HG02840 (cell line): Measurements from ENCODE around the gene IAH1.
"Not testable (repeated sequence)": the region's sequence is repeated elsewhere in the genome, so short reads cannot be mapped to it uniquely, and the experiment has no call there.

Experiments used
- ATAC-seq: cut with Tn5 transposase; IDR thresholded peaks from one replicate; pipeline ENCODE4 v1.9.1; 2021; ENCODE audit warnings: mild to moderate bottlenecking, moderate library complexity, moderate number of reproducible peaks; ENCODE audit not compliant: unreplicated experiment, low FRiP score

Gene IAH1

DNA sequence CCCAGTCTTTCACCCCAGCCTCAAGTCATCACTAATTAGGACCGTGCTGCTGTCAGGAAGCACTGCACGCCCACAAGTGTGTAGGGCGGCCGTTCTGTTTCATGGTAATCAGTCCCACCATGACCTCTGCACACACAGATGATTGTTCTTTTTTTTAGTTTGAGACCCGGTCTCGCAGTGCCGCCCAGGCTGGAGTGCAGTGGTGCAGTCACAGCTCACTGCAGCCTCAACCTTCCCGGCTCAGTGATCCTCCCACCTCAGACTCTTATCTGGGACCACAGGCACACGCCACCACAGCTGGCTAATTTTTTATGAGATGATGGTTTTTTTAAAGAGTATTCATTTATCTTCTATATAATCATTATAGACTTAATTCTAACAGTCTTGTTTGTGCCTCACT is 1.8 kb upstream of the IAH1 start:
- no peak for ATAC-seq

DNA sequence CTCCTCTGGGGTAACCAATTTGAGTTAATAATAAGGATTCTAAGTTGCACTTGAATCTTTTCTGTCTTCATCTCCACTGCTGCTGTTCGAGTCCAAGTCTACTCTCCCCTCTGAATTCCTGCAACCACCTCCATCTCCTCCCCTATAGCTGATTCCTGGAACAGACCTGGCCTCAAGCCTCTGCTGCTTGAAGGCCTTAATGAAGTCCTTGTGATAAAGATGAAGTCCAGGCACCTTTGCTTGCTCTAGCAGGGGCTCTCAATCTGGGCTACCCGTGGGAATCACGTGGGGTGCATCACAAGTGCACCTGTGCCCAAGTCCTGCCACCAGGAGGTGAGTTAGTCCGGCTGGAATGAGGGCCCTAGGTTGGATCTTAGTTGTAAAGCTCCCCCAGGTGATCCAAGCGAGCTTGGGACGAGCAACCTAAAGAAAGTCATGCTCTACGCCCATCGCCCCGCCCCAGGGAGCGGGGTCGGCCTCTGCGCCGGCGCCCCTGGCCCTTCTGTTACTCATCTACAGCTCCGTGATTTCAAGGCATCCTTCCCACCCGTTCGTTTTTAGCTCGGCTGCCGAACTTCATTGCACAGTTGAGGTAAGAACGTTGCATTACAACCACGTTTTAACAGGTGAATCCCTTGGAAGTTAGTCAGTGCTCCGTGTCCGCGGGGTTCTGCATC is 905 bp upstream of the IAH1 start:
- no peak for ATAC-seq

DNA sequence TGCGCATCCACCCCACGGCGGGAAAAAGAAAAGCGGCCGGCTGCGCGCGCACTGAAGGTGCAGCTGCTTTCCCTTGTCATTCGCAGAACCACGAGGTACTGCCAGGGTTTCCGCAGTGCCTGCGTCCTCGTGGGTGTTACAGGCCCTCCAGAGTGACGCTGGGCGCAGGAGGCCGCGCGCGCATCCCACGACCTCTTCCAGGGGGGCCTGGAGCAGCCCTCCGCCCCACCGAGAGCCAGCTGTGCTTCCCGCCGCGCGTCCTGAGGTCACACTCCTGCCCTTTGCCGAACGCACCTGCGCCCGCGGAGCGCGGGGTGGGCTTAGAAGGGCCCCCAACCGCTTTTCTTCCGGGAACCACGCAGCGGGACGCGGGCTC is 378 bp upstream of the IAH1 start:
- peak; percentile 20 for ATAC-seq

GRCh38 chr2:9477914-9478313 is 3.6 kb downstream of the IAH1 start:
- no peak for ATAC-seq

- no peak for ATAC-seq
Measured at GRCh38 chr2:9478526-9478925, 4.2 kb downstream of the IAH1 start.

GRCh38 chr2:9480157-9480556 is 5.8 kb downstream of the IAH1 start:
- ATAC-seq: no peak

DNA sequence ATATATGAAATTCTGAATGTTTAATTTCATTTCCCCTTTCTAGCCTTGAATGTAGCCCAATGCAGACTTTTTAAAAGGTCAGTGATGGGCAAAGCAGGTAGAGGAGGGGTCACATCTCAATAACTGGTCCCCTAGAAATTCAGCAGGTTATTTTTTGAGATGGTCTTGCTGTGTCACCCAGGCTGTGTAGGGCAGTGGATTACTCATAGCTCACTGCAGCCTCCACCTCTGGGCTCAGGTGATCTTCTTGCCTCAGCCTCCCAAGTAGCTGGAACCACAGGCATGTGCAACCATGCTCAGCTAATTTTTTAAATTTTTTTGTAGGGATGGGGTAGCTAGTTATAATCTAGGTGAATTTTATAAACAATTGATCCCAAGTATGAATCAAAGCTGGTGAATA is 8.8 kb downstream of the IAH1 start:
- no peak for ATAC-seq

DNA sequence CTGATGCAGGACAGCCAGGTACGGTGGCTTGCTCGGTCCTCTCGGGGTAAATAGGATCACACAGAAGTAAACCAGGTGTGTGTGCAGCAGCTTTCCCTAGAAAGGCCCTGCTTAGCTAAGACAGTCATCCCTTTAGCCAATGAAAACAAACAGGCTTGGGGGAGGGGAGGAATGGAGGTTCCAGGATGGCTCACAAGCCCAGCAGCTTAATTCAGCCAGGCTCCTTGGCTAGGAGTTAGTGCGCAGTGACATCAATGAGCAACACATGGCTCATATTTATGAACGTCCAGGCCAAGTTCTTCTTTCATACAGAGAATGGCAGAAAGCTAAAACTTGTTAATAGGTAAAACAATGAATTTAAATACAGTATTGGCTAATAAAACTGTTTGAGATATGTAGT is 10.2 kb downstream of the IAH1 start:
- no peak for ATAC-seq

DNA sequence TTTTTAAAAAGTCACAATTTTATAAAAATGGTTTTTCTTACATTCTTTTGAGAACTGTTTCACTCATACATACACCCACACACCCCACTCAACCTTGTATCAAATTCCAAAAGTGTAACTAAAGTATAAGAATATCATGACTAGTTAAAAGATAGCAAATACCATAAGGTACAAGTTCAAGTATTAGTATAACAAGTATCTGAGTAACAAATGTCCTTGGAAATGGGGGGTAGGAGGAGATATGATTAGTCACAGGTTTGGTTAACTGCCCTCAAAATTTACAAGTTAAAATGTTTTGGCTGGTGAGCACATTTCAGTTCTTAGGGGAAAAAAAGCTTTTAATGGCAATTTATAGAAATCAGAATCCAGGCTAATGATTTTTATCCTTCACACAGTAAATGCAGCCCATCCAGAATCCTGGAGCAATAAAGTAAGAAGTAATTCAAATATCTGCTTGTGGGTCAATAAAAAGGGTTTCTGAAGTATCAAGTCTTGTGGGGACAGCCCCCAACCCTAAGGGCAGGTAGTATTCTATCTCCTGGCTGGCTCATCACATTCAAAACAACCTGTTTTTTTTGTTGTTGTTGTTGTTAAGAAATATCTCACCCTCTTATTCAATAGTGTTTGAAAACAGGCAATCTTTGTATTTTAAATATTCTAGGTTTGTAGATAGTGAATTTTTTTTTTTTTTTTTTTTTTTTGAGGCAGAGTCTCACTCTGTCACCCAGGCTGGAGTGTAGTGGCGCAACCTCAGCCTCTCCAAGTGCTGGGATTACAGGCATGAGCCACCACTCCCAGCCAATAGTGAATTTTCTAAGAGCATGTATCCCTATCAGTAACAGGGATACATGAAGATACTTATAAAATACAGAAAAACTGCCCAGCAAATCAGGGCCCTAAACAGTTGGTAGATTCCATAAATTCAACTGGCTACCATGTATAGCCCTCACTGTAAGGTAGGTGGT is 14.5 kb downstream of the IAH1 start:
- ATAC-seq: no peak

GRCh38 chr2:9490789-9491188 is 16.4 kb downstream of the IAH1 start:
- no peak for ATAC-seq

DNA sequence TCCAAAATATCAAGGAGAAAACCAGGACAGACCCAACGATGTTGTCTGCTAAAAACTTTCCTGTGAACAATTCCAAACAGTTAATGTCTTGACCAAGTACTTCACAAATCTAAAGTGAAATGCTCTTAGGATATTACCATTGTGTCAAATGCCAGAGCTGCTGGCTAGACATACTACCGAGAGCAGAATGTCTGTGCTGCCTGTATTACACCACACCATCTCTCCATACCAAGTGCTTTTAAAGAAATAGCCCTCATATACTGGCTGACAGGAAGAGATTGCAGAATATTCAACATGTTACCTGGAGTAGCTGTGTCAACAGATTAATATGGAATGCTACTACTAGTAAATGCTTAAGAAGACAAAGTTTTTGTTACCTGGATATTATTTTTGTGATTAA is 18.6 kb downstream of the IAH1 start:
- no peak for ATAC-seq

DNA sequence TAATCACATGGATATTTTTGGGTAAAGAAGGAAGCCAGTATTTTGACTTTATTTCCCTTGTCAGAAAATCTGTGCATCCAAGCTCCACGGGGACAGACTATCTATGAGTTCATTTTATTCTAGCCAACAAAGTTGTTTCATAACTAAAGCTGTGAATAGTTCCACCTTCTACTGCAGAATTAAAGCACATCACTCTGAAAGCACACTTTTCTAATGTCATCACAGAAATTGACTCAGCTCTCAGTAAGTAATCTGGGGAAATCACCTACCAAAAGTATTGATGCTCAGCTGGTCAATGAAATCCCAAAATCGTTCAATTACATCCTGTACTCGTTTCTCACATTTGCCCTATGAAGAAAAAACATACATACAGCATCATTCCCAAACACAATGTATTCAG is 19.1 kb downstream of the IAH1 start:
- no peak for ATAC-seq

DNA sequence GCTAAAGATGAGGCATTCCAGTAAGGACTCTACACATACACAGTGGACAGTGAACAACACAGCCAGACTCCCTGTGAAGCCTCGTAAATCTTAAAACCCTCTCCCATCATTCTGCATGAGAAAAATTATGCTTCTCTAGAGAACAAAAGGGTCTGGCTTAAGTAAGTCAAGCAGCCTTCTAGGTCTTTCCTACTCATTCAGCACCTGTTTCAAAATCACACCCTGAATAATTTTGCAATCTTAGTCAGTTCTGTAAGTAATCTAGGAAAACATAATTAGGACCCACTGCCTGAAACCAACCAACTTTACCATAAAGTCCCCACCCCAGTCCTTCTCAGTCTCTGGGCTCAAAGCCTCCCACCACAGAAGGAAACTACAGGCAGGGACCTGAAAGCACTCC is 19.7 kb downstream of the IAH1 start:
- no peak for ATAC-seq

- ATAC-seq: no peak
Measured at GRCh38 chr2:9497017-9497416, 22.7 kb downstream of the IAH1 start.

- no peak for ATAC-seq
Measured at GRCh38 chr2:9498210-9498609, 23.9 kb downstream of the IAH1 start.

DNA sequence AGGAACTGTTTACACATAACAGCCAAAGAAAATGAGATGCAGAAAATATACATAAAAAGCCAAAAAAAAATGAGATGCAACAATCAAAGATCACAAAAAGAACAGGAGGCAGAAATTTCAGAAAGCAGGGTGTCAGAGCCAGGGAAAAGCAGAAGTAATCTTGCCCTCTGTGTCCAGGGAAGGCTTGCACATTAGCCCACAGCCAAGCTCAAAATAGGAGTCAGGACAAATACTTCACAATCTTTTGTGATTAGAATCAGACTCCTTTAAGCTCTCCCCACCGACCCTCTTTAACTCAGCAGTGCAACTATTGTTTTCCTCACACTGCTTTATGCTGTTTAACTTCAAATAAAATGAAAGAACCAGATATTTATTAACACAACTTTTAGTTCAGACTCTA is 34.6 kb downstream of the IAH1 start:
- ATAC-seq: no peak

- ATAC-seq: not testable (repeated sequence)
Measured at GRCh38 chr2:9513946-9514345, 39.6 kb downstream of the IAH1 start.

DNA sequence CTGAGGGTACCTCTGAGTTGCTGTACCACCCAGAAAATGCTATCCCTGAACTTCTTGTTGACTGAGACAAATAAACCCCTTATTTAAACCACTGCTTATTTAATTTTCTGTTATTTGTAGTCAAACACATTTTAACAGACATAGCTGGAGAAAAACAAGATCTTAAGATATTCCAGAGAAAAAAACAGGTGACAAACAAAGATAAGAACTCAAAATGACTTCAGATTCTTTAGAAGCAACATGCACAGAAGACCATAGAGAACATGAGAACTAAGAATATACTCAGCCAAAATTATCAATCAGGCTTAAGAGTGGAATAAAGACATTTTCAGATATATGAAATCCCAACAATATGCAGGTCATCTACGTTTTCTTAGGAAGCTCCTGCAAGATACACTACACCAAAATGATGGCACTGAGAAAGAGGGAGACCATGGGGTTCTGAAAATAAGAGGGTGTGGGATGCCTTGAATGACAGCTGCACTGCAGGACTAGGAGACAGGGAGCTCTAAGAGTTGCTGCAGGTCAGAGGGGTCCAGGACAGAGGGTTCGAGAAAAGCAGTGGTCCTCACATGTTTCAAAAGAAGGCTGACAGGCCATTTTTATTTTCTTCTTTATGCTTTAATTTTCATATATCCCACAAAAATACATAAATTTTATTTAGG is 42.9 kb downstream of the IAH1 start:
- no peak for ATAC-seq

- no peak for ATAC-seq
Measured at GRCh38 chr2:9518163-9518562, 43.8 kb downstream of the IAH1 start.

GRCh38 chr2:9518780-9519179 is 44.4 kb downstream of the IAH1 start:
- no peak for ATAC-seq

- no peak for ATAC-seq
Measured at GRCh38 chr2:9519250-9519649, 44.9 kb downstream of the IAH1 start.
